ENCODE results near the gene RAB25.
A peak's percentile ranks its signal among the peaks of the same experiment; 100 is the strongest.
"Not testable (repeated sequence)": the region's sequence is repeated elsewhere in the genome, so short reads cannot be mapped to it uniquely, and the experiment has no call there.

RAB25 gene

GRCh38 chr1:156104065-156104810, 43.3 kb downstream of the RAB25 start:
- DNase-seq = peak; percentile 49

- DNase-seq = no peak
These were observed 44.2 kb downstream of the RAB25 start for GRCh38 chr1:156104861-156105832.

- no peak for DNase-seq
These were observed 45.9 kb downstream of the RAB25 start for GRCh38 chr1:156106624-156107488.

- DNase-seq = no peak
These were observed 47.1 kb downstream of the RAB25 start for GRCh38 chr1:156108057-156108456.

GRCh38 chr1:156108664-156109241, 47.8 kb downstream of the RAB25 start:
- DNase-seq = no peak

DNA sequence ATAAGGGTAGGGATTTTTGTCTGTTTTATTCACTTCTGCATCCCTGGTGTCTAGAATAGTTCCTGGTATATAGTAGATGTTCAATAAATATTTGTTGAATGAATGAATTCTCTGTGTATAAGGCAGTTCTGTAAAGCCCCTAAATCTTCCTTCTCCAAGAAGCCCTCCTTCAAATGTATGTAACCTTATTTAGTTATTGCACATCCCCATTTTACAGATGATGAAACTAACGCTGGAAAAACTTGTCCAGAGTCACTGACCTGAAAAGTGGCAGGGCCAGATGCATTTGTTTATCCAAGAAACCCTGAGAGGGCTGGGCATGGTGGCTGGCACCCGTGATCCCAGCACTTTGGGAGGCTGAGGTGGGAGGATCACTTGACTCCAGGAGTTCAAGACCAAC, 49.3 kb downstream of the RAB25 start:
- no peak for DNase-seq

GRCh38 chr1:156111355-156111962, 50.5 kb downstream of the RAB25 start:
- no peak for DNase-seq

DNA sequence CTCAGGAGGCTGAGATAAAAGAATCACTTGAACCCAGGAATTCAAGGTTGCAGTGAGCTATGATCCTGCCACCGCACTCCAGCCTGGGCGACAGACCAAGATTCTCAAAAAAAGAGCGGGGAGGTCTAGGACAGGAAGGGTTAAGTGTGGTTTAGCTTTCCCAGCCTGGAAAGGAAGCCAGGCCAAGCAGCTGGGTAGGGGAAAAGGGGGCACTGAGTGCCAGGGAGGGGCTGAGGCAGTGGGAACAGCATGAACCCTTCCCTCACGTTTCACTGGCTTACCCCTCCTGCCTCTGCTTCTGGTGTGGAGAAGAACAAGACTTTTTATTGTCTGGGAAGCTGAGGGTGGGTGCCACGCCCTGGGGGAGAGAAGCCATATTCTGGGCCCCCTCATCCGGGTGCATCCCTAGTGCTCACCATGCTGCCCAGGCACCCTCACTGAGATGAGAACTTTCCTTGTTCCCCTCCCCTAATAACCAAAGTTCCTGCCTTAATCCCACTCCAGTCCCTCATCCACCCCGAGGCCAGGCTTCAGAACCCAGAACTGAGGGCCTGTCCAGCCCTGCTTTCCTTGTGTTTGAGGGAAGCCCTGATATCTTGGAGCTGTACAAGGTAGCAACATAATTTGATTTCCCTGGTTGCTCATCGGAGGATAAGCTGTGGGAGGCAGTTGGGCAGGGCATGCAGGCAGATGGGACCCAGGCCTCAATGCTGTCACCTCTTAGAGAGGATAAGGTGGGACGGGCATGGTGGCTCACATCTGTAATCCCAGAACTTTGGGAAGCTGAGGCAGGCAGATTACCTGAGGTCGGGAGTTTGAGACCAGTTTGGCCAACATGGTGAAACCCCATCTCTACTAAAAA, 51.5 kb downstream of the RAB25 start:
- no peak for DNase-seq

DNA sequence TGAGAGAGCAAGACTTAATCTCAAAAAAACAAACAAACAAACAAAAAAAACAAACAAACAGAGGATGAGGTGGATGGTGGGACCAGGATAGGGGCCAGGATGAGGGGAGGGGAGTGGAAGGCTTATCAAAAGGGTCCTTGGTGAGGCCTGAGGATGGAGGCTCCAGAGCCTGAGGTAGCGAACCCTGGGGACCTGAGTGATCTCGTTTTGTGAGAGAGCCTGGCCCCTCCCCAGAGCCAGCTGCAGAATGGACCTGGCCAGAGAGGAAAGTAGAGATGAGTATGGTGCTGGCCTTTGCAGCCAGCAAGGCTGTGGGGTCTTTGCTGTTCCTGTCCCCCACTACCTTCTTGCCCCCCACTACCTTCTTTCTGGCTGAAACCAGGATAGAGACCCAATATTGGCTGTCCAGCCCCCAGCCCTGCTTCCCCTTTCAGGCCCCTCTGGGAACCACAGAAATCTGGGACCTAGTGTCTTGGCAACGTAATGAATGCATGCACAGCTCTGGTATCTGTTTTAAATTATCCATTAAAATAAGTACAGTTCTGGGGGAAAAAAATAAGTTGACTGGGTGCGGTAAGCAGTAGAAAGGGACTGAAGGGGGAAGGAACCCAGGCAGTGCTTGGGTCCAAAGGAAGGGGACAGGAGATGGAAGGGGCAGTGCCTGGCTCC, 52.5 kb downstream of the RAB25 start:
- DNase-seq = no peak

GRCh38 chr1:156114101-156114918, 53.4 kb downstream of the RAB25 start, which contains the start of gene LMNA:
LMNA (plus strand) TSS chr1:156114711; CDS start chr1:156114919, 208 bp downstream.
- DNase-seq = peak; percentile 66

DNA sequence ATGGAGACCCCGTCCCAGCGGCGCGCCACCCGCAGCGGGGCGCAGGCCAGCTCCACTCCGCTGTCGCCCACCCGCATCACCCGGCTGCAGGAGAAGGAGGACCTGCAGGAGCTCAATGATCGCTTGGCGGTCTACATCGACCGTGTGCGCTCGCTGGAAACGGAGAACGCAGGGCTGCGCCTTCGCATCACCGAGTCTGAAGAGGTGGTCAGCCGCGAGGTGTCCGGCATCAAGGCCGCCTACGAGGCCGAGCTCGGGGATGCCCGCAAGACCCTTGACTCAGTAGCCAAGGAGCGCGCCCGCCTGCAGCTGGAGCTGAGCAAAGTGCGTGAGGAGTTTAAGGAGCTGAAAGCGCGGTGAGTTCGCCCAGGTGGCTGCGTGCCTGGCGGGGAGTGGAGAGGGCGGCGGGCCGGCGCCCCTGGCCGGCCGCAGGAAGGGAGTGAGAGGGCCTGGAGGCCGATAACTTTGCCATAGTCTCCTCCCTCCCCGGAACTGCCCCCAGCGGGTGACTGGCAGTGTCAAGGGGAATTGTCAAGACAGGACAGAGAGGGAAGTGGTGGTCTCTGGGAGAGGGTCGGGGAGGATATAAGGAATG, 54.1 kb downstream of the RAB25 start:
- DNase-seq = no peak

DNA sequence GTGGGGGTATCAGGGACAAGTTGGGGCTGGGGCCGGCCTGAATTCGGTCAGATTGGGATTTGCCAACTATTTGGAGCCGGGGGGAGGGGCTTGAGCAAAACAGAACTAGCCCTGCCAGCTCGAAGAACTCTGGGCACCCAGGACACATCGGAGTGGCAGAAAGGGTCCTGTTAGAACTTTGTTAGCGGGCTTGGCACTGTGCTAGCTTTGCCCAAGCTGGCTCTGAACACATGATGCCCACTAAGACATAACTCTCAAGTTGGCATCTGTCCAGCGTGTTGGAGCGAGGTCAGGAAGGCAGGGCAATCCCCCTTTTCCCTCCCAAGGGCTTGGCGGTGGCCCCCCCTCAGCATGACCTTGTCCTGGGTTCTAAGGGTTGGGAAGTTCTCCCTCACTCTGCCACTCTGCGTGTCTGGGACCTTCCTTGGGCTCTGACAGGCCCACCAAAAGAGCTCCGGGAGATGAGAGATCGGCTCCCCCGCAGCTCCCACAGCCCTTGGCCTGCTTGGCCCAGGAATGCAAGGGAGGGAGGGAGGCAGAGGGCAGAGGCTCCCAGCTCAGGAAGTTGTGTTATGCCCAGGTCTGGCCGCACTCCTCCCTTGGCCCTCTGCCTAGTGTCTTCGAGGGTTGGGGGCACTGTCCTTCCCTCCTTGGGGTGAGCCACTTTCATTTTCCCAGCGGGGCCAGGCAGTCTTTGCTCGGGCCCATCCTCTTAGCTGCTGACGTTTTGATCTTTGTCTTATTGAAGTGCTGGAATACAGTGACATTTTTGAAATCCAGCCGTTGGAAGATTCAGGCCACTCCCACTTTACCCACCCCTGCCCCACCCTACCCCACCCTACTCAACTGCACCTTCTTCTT, 54.8 kb downstream of the RAB25 start:
- DNase-seq = peak; percentile 28

- not testable (repeated sequence) for DNase-seq
These were observed 55.8 kb downstream of the RAB25 start for GRCh38 chr1:156116731-156117130.

DNA sequence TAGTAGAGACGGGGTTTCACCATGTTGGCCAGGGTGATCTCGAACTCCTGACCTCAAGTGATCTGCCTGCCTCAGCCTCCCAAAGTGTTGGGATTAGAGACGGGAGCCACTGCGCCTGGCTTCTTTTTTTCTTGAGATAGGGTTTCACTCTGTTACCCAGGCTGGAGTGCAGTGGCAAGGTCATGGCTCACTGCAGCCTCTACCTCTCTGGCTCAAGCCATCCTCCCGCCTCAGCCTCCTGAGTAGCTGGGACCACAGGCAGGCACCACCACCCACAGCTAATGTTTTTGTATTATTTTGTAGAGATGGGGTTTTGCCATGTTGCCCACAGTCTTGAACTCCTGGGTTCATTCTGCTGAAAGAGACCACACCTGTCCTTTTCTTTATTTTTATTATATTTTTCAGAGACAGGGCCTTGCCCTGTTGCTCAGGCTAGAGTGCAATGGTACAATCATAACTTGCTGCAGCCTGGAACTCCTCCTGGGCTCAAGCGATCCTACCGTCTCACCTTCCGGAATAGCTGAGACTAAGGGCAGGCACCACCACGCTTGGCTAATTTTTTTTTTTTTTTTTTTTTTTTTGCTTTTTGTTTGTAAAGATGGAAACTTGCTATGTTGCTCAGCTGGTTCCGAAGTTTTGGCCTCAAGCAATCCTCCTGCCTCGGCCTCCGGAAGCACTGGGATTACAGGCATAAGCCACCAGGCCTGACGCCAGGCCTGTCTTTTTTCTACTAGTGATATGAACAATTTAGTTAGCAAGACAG, 56.6 kb downstream of the RAB25 start:
- DNase-seq = no peak

GRCh38 chr1:156118177-156118868, 57.4 kb downstream of the RAB25 start:
- peak; percentile 55 for DNase-seq

- DNase-seq = peak; percentile 16
These were observed 58.7 kb downstream of the RAB25 start for GRCh38 chr1:156119503-156120209.
